HG03432 (cell line): Measurements from ENCODE around the gene ASXL1.
"Not testable (repeated sequence)": the region's sequence is repeated elsewhere in the genome, so short reads cannot be mapped to it uniquely, and the experiment has no call there.

Source experiments
- ATAC-seq: cut with Tn5 transposase; IDR thresholded peaks from one replicate; pipeline ENCODE4 v1.9.1; 2021; ENCODE audit warnings: mild to moderate bottlenecking, moderate library complexity; ENCODE audit not compliant: unreplicated experiment

ASXL1 gene

DNA sequence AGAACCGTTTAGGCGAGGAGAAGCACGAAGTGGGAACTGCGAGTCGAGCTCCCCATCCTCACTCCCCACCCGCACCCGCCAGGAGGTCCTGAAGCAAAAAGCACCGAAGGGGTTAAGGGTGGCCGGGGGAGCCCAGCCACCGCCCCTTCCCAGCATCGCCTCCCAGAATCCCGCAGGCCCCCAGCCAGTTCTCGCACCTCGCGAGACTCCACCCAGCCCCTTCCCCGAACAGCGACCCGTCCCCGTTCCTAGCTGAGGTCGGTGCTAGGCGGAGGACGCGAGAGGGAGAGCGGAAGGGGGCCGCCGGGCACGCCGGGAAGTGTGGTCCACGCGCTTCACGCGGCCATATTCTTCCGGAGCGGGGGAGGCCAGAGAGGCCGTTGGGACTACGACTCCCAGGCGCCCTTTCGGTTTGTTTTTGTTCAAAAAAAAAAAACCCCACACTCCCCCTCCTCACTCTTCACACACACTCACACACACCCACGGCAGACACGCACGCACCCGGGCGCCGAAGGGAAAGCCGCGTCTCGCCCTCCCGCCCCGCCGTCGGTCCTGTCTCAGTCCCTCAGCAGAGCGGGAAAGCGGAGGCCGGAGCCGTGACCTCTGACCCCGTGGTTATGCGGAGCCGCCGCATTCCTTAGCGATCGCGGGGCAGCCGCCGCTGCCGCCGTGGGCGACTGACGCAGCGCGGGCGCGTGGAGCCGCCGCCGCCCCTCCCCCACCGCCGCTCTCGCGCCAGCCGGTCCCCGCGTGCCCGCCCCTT lies at the start of gene ASXL1:
Gene ASXL1, plus strand, starts transcription at position 463 of the 763 bp plus-strand sequence. CDS start 445 bp downstream, outside the sequence.
- ATAC-seq: peak; percentile 80

- ATAC-seq: no peak
These were observed 45.3 kb upstream of the ASXL1 start for GRCh38 chr20:32312718-32313424.

DNA sequence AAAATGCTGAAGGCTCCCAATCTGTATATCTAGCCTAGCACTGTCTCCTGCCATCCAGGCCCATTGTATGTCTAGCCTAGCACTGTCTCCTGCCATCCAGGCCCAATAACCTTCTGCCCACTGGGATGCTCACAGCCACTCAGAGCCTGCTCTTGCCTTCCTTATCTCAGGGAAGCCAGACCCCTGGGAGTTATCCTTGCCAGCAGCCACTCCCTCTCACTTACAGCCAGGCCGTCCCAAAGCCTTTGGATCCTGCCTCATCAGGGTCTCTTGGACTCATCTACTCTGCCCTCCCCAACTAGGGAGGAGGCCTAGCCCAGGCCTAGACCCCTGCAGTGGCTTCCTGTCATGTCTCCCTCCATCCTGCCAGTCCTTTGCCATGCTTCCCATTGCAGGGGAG lies 43.4 kb upstream of the ASXL1 start:
- ATAC-seq: no peak

DNA sequence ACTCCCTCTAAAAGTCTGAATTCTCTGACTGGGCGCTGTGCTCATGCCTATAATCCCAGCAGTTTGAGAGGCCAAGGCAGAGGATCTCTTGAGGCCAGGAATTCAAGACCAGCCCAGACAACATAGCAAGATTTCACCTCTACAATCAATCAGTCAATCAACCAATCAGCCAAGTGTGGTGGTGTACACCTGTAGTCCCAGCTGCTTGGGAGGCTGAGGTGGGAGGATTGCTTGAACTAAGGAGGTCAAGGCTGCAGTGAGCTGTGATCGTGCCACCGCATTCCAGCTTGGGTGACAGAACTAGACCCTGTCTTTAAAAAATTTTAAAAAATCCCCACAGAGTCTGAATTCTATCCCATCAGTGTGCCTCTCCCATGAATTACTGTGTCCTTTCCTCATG lies 42.7 kb upstream of the ASXL1 start:
- ATAC-seq: no peak

DNA sequence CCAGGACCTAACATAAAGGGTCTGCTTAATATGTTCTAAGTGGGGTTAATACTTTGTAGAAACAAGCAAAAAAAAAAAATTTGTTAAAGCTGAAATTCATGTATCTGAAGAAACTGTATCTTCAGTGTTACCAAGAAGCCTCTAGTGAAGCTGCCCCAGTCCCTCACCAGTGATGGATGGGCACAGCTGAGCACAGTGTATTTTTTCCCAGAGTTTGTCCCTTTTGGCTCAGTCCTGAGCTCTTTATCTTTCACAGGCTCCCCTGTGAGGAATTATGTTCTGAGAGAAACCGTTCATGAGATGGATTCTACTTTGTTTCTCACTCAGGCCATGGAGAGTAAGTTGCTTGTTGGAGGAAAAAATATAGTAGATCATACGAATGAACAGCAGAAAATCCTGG lies 42.2 kb upstream of the ASXL1 start:
- ATAC-seq: no peak

GRCh38 chr20:32316667-32317066 lies 41.5 kb upstream of the ASXL1 start:
- ATAC-seq: no peak

DNA sequence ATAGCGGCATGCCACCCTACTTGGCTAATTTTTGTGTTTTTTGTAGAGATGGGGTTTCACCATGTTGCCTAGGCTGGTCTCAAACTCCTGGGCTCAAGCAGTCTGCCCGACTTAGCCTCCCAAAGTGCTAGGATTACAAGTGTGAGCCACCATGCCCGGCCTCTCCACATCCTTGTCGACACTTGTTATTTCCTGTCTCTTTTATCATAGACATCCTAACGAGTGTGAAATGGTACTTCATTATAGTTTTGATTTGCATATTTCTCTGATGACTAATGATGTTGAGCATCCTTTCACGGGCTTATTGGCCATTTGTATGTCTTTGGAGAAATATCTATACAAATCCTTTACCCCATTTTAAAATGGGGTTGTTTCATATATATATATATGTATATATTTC lies 39.0 kb upstream of the ASXL1 start:
- no peak for ATAC-seq

DNA sequence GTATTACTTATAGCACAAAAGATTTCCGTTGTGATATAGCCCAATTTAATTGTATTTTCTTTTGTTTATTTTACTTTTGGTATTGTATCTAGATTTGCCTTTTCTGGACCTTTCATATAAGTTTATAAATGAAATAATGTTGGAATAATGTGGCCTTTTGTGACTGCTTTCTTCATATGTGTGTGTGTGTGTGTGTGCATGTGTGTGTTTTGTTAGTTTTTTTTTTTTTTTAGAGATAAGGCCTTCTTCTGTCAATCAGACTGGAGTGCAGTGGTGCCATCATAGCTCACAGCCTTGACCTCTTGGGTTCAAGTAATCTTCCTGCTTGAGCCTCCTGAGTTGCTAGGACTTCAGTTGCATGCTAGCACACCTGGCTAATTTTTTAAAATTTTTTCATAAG lies 37.8 kb upstream of the ASXL1 start:
- no peak for ATAC-seq

- ATAC-seq: no peak
These were observed 36.7 kb upstream of the ASXL1 start for GRCh38 chr20:32321390-32321789.

- not testable (repeated sequence) for ATAC-seq
These were observed 35.9 kb upstream of the ASXL1 start for GRCh38 chr20:32322260-32322659.

DNA sequence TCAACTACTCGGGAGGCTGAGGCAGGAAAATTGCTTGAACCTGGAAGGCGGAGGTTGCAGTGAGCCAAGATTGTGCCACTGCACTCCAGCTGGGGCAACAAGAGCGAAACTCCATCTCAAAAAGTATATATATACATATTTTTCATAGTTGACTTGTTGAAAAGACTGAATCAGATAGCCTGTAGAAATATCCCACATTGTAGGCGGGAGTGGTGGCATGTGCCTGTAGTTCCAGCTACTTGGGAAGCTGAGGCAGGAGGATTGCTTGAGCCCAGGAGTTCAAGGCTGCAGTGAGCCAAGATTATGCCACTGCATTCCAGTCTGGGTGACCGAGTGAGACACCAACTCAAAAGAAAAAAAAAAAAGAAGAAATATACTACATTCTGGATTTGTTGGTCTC lies 34.4 kb upstream of the ASXL1 start:
- not testable (repeated sequence) for ATAC-seq

DNA sequence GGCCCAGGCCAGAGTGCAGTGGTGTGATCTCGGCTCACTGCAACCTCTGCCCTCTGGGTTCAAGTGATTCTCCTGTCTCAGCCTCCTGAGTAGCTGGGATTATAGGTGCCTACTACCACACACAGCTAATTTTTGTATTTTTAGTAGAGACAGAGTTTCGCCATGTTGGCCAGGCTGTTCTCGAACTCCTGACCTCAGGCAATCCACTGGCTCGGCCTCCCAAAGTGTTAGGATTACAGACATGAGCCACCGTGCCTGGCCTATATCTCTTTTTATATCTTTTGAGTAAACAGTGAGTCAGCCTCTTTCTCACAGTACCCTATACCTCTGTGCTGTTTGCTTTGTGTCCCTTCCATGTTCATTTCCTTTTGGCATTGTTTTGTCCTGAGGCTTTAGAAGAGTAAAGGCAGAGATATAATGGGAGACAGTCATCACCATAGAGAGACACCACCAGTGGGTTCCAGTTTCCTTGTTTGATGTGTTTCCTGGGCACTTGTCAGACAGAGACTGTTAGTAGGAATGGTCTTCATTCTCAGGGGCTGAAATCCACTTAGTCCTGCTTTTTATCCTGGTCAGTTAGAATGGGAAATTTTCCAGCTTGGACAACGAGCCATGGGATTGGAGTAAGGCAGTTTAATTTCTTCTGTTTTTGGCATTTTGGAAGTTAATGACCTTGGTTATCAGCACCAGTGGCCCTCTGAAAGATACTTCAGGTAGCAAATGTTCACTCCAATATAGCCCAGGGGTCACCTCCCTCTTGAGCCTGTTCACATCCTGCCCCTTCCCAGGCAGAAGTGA lies 32.2 kb upstream of the ASXL1 start:
- ATAC-seq: no peak

DNA sequence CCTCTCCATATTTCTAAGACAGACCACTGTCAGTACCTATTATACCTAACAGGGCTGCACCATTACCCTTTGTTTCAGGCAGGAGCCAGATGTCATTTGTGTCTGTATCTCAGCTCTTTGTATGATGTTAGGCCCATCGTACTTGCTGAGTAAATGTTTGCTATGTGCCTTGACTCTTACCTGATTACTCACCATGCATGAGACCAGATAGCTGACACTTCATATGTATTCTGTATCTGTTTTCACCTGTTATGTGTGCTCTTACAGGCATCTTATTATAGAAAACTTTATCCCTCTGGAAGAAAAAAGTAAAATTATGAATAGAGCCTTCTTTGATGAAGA lies 31.7 kb upstream of the ASXL1 start:
- no peak for ATAC-seq

GRCh38 chr20:32327087-32327681 lies 30.9 kb upstream of the ASXL1 start:
- no peak for ATAC-seq

- ATAC-seq: no peak
These were observed 28.1 kb upstream of the ASXL1 start for GRCh38 chr20:32329817-32330554.

DNA sequence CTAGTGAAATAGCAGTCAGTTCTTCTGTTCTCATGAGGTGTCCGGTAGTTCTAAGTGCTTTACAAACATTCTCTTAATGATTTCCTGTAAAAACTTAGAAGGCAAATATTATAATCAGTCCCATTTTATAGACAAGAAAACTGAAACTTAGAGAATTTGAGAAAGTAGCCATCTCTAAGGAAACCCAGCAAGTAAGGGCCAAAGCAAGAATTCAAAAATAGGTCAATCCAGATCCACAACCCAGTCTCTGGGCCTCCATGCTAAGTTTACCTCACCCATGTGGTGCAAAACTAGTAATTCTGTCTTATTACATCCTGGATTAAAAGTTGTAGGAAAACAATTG lies 27.6 kb upstream of the ASXL1 start:
- no peak for ATAC-seq

DNA sequence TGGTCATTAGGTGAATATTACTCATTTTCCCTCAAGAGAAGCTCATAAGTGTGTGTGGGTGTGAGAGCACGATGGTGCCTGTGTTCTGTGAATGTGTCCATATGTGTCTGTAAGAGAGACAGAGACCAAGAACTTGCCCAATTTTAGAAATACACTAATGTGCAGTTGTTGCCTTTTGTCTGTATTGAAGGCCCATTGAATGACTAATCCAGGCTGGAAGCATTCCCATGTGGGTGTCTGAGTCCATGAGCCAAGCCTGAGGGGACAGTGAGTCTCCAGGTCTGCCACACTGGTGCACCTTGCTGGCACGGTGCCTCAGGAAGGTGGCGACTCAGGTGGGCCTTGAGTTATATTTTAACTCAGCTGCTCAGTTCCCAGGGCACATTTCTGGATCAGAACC lies 25.5 kb upstream of the ASXL1 start:
- ATAC-seq: peak; percentile 5

- ATAC-seq: peak; percentile 63
These were observed 24.7 kb upstream of the ASXL1 start for GRCh38 chr20:32333181-32333987.

DNA sequence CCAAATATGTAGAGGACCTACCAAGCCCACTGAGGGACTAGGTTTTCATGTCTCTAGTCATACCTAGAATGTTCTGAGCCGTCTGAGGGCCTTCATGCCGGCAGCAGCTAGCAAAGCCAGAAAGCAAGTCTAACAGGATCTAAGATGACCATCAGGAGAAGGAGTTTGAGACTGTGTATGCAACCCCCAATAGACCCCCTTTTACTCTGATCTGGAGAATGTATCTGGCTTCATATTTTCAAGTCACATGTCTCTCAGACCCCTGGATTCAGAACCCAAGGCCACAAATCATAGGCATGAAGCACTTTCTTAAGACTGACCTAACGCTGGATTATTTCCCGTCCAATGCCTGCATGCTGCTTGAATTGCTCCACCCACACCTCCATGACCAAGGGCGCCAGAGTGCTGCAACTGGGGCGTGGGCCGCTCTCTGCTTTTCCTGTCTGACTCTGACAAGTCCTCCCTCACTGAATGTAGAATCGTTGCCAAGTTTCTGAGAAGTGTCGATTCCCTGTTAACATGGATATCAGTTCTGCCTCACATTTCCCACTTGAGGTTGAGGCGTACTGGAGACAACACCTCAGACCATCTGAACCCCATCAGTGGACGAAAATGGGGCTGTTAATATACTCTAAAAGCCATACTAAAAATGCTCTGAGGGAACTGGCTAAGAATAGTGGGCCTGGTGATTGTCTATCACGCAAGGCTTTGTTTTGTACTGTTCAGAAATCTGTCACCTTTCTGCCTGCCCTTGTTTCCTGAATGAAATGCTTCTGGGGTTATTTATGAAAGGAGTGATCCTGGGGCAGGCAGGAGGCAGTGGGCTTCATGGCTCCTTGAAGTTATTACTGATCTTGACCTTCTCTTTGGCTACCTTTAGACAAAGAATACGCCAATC lies 23.9 kb upstream of the ASXL1 start:
- peak; percentile 40 for ATAC-seq
